ENCODE data around the gene PLEKHF1. TPM values are rescaled to one million over a fixed set of nuclear protein-coding genes. Genes with fewer than 3 reads are reported as not detected.

PLEKHF1 gene
- total and polyA plus RNA-seq, 2 of the 8 experiments (the other 6 are each of a cell fraction or from before 2014, with no cell fraction given) = 11.1 to 18.4 TPM

DNA sequence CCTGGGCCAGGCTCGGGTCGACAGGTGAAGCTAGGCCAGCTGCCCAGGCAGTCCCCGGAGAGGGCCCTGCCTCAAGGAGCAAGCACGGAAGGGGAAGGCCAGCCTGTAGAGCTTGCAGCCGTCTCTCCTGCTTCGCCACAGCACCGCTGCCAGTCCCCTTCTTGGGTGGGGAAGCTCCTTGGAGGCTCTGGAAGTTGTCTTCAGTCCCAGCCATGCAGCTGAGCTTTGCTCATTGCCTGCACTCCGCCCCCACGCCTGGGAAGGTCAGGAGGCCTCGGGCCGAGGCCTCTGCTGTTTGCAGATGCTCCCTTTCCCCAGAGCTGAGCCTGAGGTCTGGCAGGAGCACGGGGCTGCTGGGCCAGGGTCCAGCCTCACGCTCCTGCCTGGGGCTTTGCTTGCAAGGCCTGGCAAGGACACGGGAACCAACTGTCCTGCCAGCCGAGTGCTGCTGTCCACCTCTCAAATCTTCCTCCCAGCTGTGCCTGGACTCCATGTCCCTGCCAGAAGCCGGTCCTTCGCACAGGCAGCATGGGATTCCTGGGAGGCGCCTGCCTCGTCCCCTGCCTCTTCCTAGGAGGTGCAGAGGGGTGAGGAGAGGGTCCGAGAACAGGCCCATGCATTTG lies 13.3 kb downstream of the PLEKHF1 start (continued):
- TF ChIP-seq SAP30 (IDR thresholded peaks at IDR 0.05; ENCODE audit: insufficient read depth, insufficient replicate concordance, low read length) = no peak
- TF ChIP-seq, protein P1, sequence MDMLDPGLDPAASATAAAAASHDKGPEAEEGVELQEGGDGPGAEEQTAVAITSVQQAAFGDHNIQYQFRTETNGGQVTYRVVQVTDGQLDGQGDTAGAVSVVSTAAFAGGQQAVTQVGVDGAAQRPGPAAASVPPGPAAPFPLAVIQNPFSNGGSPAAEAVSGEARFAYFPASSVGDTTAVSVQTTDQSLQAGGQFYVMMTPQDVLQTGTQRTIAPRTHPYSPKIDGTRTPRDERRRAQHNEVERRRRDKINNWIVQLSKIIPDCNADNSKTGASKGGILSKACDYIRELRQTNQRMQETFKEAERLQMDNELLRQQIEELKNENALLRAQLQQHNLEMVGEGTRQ (IDR thresholded peaks at IDR 0.05; ENCODE audit: low read length) = no peak

All from H1 (cell line).